Measurements from ENCODE around the gene TPCN1. TPM values are rescaled to one million over a fixed set of nuclear protein-coding genes. Genes with fewer than 3 reads are reported as not detected.

The TPCN1 gene
- total RNA-seq, 2 experiments from 2014 or later: 47.3 to 49.2 TPM

Small RNAs within 50 kb of the gene (microRNA-seq; reads per million reads assigned to microRNA genes)
- gene MIR6762 (ENCODE audit: borderline microRNAs expressed, borderline replicate concordance): not detected

Other genes with a start within 250 kb of the TPCN1 start
- gene OAS2, start 242.9 kb upstream of the TPCN1 start, total RNA-seq: 100 to 1,000 TPM; 191 to 196 TPM
- 10 to 100 TPM in 1 of 2 experiments, 1 to 10 TPM in 1; 8.3 to 10.7 TPM for gene DTX1, start 164.7 kb upstream of the TPCN1 start, total RNA-seq
- gene RASAL1, start 85.7 kb upstream of the TPCN1 start, total RNA-seq: 1 to 10 TPM; 2.6 to 3.2 TPM
- gene CFAP73, start 71.7 kb upstream of the TPCN1 start, total RNA-seq: 1 to 10 TPM in 1 of 2 experiments, under 1 TPM in 1; 0.57 to 1.3 TPM
- gene DDX54, start 36.0 kb upstream of the TPCN1 start, total RNA-seq: 100 to 1,000 TPM; 114 to 116 TPM
- gene RITA1, start 35.7 kb upstream of the TPCN1 start, total RNA-seq: 10 to 100 TPM; 14.0 to 16.1 TPM
- gene SLC8B1, start 113.6 kb downstream of the TPCN1 start, total RNA-seq: 10 to 100 TPM; 20.2 to 20.4 TPM
- gene PLBD2, start 137.1 kb downstream of the TPCN1 start, total RNA-seq: 10 to 100 TPM; 13.9 to 14.1 TPM
- not detected for gene SDS, start 182.4 kb downstream of the TPCN1 start, total RNA-seq
- gene SDSL, start 200.9 kb downstream of the TPCN1 start, total RNA-seq: not detected